VCaP (cell line): ENCODE data around the gene TRAPPC12.
A peak's percentile ranks its signal among the peaks of the same experiment; 100 is the strongest.

Source experiments
- H3K27ac ChIP-seq: fragments of 450-650 bp; 2 replicates; pipeline ENCODE4 v1.5.1; 2017
- CTCF ChIP-seq: fragments of 450-650 bp; conservative IDR thresholded peaks from 2 replicates; pipeline ENCODE4 v1.5.1; 2017; ENCODE audit warnings: mild to moderate bottlenecking, moderate library complexity

TRAPPC12 gene

GRCh38 chr2:3434654-3435053 is 55.2 kb downstream of the TRAPPC12 start:
- TF ChIP-seq CTCF = no peak
- H3K27ac ChIP-seq = no peak overlapping the region

- no peak overlapping the region for H3K27ac ChIP-seq
These were observed 56.0 kb downstream of the TRAPPC12 start for GRCh38 chr2:3435445-3435844.

GRCh38 chr2:3440477-3440876 is 61.0 kb downstream of the TRAPPC12 start:
- TF ChIP-seq CTCF = no peak
- peak overlapping the region; percentile 14 for H3K27ac ChIP-seq

More at GRCh38 chr2:3435445-3435844, 56.0 kb downstream of the TRAPPC12 start:
- TF ChIP-seq CTCF = no peak

- no peak for TF ChIP-seq CTCF
- H3K27ac ChIP-seq = no peak overlapping the region
These were observed 62.0 kb downstream of the TRAPPC12 start for GRCh38 chr2:3441465-3441864.

GRCh38 chr2:3442185-3442584 is 62.7 kb downstream of the TRAPPC12 start:
- H3K27ac ChIP-seq = no peak overlapping the region
- no peak for TF ChIP-seq CTCF

GRCh38 chr2:3443083-3443482 is 63.6 kb downstream of the TRAPPC12 start:
- peak overlapping the region; percentile 45 for H3K27ac ChIP-seq
- TF ChIP-seq CTCF = no peak

GRCh38 chr2:3443506-3444084 is 64.1 kb downstream of the TRAPPC12 start:
- peak overlapping the region; percentile 45 for H3K27ac ChIP-seq
- no peak for TF ChIP-seq CTCF

GRCh38 chr2:3445891-3446290 is 66.4 kb downstream of the TRAPPC12 start:
- no peak for TF ChIP-seq CTCF

More at GRCh38 chr2:3445891-3446290, 66.4 kb downstream of the TRAPPC12 start:
- no peak overlapping the region for H3K27ac ChIP-seq
